A172 (cell line): ENCODE measurements around the gene CAPN12. TPM values are rescaled to one million over a fixed set of nuclear protein-coding genes. Genes with fewer than 3 reads are reported as not detected.

ENCODE experiments used
- DNase-seq: peaks from one replicate; pipeline ENCODE4 v3.0.0-alpha.2; 2015; ENCODE audit warnings: low spot score
- total RNA-seq: library from RNA; depleted of rRNA; stranded (reverse); fragments of >200 nt; shearing (Covaris generic); gene quantifications from 2 replicates; pipeline ENCODE4 v1.2.3, GENCODE V29; 2014

Gene CAPN12
- total RNA-seq, 1 experiment from 2014 or later: not detected

DNA sequence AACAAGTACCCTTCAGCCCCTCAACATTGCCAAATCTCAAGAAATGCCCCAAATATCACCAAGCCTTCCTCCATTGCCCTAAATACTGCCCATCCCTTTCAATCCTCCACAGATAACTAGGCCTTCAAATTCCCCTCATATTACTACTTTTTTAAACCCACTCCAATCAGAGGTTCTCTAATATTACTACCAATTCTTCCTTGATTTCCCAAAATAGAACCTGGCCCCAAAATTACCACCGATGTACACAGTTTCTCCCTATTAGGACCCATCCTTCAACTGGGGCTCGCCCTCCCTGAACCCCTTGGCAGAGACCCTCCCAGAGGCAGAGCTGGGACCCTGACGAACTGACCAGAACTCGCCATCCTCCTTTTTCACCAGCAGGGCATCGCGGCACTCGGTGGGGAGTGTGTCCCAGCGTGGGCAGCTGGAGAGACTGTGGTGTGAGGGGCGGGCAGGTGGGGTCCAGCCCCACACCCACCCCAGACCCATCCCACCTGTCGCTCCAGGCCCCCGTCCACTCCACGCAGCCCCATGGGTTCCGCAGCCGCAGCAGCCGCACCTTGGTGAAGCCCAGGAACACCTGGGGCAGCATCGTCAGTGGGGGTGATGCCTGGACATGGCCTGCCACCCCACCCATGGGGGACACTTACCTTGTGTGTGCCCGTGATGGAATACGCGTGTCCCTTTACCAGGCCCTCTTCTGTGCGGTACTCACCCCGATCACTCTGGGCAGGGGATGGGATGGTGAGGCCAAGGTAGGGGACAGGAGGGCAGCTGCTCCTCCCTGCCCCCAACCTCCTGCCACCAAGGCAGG lies 6.1 kb downstream of the CAPN12 start:
- no peak for DNase-seq

DNA sequence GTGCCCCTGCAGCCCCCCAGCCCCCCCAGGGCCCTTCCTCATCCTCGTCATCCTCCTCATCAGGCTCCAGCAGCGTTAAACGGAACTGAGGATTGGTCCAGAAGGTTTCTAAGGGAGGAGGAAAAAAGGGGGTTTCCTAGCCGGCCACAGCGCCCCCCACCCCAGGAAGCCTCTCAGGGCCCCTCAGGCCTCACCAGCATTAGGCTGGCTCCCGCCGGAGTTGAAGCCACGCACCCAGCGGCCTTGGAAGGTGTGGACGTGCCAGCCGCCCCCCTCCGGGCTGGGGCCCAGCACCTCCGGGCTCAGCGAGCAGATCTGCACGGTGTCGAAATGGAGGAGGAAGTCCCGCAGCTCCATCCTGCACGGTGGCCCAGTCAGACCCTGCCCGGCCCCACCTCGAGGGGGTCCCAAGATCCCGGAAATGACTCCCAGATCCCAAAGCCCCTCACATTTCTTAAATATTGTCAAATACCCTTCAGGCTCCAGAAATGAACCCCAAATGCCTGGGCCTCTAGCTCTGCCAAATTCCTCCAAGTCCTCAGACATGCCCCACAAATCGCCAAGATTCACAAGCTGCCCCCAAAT lies 6.9 kb downstream of the CAPN12 start:
- no peak for DNase-seq

DNA sequence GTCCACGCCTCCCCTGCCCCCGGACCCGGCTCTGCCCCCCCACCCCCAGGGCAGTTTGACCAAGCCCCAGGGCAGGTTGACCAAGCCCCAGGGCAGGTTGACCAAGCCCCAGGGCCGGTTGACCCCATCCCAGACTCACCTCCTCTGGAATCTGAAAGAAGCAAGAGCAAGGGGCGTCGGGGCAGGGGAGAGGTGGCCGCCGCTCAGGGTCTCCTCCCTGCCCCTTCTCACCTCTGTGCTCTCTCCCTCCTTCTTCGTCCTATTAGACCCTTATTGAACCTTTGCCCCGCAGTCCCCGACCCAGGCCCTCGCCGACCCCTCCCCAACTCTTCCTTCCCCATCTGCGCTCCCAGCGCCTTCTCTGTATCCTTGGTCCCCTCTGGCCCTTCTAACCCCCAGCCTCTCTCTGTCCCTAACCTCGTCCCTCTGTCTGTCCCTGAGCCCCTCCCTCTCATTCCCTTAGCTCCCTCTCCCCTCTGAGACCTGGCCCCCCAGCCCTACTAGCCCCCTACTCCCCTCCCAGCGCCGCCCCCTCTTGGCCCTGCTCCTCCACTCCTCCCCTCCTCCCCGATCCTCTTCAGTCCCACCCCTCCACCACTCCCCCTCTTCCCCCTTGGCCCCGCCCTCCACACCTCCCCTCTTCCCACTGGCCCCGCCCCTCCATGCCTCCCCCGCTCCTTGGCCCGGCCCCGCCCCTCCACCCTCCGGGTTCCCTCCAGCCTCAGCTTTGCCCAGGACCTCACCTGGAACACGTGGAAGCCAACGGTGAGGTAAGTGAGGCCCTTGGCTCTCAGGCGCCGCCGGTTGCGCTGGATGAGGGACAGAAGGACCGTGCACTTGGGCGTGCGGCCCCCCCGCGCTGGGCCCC lies 7.6 kb downstream of the CAPN12 start:
- no peak for DNase-seq

DNA sequence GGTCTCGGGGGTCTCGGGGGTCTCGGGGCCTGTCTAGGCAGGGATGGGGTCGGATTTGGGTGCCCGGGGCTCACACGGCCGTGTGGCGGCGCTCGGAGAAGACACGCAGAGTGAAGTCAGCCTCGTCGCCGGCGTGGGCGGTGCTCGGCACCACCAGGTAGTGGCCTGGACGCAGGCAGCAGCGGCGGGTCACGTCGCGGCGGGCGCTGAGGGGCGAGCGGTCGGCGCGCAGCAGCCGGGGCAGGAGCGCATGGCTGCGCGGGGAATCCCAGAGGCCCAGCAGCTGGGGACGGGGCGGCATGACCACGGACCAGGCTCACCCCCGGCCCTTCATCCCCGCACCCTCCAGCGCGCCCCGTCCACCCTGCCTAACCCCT lies 8.2 kb downstream of the CAPN12 start:
- DNase-seq: no peak

DNA sequence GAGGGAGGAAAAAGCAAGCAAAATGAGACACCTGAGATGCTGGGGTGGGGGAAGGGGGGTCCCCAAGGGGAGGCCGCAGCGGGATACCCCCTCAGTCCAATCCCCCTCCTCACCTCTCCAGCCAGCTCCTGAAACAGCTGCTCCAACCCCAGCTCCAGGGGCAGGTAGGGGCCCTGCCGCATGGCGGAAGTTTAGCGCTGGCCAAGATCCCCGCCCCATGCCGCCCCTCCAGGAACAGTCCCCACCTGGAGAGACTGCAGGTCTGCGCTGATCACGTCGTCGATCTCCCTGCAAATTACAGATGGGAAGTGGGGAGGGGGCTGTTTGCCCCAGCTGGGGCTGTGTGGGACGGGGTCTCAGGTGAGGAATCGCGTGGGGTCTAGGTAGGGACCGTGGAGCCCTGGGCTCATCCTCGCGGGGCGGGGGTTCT lies 9.0 kb downstream of the CAPN12 start:
- DNase-seq: no peak

DNA sequence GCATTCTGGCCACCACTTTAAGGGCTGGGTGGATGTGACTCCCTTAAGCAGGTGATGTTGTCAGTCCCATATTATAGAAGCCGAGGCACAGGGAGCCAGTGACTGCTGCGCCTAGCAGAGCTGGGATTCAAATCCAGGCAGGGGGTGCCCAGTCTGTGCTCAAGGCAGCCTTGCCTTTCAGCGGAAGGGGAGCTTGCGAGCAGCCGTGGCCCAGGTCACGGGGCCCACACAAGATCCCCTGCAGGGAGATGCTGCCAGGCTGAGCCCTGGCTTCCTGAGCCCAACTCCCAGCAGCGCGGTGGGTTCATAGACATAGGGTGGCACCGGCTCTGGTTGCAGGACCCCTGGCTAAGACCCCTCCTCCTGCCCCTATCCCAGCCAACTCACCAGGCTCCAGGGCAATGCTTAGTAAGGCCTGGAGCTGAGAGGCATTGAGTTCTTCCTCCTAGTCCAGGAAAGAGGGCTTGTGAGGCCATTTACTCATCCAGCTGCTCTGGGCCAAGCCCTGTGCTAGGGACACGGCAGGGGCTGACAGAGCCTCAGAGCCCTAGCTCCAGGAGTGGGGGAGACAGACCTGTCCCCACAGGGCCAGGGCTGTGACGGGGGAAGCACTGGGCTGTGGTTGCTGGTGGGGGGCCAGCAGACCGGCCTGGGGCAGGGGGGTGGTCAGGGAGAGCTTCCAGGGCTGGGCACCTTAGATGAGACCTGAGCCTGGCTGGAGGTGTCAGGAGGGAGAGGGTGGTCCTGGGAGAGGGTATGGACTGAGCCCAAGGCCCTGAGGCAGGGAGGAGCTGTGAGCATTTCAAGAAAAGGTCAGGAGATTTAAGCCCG lies 9.6 kb downstream of the CAPN12 start:
- DNase-seq: peak; percentile 74

DNA sequence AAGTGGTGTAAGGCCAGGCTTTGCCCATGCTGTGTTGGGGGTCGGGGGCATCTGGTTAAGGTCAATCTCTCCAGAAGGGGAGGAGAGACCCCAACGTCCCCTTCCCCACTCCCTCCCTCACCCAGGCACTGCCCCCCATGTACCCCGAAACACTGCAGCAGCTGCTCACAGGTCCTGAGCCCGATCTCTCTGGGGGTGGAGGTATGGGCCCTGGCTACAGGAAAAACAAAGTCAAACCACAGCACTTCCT lies 10.2 kb downstream of the CAPN12 start:
- no peak for DNase-seq

DNA sequence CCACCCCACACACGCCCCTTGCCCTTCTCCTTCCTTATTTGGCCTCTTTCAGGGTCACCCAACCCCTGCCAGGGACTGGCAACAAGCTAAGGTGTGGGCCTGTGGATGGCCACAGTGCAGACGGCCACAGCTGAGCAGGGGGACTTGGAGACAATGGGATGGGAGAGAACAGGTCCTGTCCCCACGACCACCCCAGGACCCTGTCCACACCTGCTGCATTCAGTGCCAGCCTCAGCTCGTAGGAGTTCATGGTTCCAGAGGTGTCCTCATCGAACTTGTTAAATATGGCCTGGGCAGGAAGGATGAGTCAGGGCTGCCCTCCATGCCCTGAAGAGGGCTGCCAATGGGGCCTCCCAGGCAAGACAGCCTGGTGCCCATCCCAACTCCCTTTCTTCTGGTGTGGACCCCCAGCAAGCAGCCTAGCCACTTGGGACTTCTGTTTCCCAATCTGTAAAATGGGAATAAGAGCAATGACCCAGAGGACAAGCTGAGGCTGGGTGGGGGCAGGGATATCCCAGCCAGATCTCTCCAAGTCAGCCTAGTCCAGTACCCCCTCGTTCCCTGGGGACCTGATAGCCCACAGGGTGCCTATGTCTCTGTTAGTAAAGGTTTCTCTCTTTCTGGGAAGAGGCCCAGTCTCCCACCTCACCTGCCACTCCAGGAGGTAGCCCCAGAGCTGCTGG lies 10.6 kb downstream of the CAPN12 start:
- peak; percentile 52 for DNase-seq

DNA sequence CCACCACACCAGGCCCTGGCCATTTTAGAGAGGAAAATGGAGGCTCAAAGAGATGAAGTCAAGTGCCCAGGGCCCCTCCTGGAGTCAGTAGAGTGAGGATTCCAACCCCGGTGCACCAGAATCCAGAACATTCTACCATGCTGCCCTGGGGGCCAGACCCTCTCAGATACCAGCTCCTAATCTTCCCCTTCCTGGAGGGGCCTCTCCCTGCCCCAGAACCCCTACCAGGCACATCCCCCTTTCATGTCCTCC lies 11.1 kb downstream of the CAPN12 start:
- no peak for DNase-seq

DNA sequence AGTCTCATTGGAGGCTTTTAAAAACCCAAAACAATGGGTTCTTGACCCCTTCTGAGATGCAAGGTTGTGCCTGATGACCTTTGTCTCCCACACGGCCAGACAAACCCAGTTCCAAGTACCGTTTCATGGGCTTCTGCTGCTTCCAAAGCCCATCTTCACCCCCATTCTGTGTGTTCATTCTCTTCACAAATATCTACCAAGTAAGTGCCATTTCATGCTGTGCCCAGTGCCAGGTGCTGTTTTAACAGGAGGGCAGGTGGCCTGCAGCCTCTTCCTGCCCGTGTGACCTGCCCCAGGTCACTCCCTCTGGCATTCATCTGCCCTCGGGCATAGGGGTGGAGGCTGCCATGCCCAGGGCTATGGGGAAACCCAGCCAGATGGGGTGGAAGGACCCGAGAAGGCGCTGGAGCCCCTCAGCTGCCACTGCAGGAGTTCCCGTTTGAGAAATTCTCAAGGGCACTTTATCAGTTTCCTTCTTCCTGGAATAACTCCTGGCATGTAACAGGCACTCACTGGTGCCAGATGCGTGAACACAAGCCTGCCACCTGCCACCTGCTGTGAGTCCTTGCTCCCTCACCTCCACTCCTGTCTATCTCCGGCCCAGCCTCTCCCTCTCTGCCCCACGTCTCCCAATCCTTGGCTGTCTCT lies 12.5 kb downstream of the CAPN12 start:
- no peak for DNase-seq

DNA sequence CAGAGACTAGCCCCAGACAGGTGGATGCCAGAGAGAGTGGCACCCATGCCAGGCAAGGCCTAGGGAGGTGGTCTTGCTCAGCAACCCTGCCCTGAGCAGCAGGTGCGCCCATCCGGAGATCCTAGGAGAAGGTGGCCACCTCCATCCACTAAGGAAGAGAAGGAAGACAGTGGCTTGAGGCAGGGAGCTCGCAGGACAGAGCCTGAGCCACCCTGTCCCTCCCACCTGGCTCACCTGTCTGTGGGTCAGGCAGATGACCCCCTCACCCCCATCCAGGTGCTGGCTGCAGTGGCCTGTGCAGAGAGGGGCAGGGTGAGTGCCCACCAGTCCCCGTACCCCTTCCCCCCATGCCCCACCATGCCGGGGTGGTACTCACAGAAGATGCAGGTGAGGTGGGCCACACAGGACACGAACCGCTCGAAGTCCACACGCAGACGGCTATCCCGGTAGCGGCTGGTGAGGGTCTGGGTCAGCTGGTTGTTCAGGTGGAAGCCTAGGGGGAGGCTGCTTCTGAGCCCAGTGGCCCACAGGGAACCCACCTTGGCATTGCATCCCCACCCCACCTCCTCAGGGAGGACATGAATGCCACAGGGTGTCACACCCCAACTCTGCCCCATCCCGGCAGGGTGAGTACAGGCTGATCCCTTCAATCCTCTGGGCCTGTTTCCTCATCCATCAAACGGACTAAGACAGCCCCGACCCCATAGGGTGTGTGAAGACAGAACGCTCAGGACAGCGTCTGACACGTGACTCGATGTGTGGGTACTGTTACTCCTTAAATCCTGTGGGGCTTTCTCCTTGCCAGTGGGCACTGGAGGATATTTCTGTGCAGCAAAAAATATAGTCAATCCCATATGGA lies 13.3 kb downstream of the CAPN12 start:
- DNase-seq: no peak

DNA sequence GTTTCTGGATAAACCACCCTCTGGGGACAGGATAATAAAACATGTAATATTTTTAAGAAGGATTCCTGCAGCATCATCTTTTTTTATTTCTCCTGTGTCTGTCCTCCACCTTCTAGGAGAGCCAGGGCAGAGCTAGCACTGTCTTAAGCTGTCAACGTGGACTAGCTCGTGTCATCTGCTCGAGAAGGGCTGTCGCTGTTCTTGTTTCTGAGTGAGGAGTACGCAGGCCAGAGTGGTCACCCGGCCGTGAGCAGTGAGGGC lies 13.9 kb downstream of the CAPN12 start:
- no peak for DNase-seq

DNA sequence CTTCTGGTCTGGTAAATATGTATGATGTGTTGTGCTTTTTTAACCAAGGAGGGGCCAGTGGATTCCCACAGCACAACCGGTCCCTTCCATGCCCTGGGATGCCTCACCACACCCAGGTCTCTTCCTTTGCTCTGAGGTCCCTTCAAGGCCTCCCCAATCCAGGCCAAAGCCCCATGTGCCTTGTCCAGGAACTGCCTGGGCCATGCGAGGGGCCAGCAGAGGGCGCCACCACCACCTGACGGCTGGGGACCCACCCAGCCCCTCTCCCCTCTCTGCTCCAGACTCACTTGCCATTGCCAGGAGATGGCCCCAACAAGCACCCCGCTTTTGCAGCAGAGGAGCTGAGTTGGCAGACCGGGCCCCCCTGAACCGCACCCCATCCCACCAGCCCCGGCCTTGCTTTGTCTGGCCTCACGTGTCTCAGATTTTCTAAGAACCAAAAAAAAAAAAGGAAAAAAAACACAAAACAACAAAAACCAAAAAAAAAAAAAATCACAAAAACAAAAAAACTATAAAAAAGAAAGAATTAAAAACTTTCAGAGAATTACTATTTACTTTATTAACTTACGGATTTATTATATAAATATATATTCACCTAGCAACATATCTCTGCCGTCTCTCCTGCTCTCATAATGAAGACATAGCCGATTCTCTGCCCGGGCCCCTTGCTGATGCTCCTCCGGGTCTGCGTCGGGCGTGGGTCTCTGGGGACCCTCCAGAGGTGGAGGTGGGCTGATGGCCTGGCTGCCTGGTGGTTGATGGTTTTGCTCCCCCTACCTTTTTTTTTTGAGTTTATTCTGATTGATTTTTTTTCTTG lies 14.4 kb downstream of the CAPN12 start:
- DNase-seq: peak; percentile 54

DNA sequence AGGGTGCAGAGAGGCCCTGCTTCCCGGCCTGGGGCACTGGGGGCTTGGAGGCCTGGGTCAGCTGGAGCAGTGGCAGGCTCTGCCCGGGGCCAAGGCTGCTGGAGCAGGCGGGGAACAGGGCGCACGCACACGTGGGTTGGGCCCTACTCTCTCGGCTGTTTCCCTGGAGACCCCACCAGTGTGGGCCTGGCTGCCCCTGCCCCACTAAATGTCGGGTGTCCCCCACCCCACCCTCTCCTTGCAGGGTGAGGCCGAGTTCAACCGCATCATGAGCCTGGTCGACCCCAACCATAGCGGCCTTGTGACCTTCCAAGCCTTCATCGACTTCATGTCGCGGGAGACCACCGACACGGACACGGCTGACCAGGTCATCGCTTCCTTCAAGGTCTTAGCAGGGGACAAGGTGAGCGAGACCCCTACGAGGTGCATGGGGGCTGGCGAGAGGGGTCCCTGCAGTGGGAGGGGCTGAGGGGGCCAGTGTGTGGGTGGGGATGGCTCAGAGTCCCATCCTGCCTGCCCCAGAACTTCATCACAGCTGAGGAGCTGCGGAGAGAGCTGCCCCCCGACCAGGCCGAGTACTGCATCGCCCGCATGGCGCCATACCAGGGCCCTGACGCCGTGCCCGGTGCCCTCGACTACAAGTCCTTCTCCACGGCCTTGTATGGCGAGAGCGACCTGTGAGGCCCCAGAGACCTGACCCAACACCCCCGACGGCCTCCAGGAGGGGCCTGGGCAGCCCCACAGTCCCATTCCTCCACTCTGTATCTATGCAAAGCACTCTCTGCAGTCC lies 15.3 kb downstream of the CAPN12 start:
- no peak for DNase-seq

DNA sequence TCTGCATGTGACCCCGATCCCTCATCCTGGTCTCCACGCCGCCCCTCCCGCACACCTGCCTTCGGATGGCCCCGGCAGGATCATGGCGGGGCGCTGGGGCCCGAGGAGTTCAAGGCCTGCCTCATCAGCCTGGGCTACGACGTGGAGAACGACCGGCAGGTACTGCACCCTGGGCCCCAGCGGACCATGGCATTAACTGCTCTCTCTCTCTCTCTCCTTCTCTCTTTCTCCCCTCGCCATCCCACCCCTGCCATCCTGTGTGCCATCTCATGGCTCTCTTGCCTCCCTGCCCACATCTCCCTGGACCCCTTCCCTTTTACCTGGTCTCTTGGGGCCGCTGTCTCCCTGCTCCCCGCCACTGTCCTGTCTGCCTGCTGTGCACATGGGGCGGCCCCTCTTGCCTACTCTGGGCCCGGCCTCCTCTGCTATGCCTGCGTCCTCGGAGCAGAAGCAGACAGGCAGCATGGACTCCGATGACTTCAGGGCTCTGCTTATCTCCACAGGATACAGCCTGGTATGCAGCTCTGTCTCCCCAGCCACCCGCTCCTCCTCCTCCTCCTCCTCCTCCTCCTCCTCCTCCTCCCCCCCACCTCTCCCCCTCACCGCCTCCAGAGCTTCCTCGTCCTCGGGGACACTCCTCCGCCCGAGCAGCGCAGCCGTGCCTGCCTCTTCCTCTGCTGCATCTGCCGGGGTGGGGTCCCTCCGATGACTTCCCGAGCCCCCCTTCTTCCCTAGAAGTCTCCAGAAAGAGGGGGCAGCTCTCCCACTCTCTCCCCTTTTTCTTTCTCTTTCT lies 16.2 kb downstream of the CAPN12 start:
- DNase-seq: peak; percentile 81

DNA sequence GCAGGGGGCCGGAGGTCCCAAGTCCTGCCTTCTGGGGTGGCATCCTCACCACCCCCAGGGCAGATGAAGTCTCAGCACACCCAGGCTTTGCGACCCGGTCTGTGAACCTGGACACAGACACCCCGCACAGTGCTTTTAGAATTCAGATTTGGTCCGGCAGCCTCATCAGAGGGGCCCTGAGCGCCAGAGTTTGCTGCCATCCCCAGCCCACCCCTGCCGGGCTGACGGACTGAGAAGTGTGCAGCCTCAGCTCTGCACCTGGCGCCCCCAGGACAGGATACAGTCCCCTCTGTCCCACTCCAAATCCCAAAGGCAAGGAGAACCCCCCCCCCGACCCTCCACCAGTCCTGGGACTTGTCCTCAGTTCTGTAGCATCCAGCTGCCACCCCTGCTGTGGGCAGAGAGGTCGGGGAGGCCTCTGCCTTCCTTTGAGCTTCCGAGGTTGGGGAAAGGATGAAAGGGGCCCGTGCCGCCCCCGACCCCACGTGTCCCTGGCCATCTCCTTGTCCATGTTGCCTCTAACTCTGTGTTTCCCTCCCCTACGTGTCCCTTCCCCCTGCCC lies 16.9 kb downstream of the CAPN12 start:
- no peak for DNase-seq

DNA sequence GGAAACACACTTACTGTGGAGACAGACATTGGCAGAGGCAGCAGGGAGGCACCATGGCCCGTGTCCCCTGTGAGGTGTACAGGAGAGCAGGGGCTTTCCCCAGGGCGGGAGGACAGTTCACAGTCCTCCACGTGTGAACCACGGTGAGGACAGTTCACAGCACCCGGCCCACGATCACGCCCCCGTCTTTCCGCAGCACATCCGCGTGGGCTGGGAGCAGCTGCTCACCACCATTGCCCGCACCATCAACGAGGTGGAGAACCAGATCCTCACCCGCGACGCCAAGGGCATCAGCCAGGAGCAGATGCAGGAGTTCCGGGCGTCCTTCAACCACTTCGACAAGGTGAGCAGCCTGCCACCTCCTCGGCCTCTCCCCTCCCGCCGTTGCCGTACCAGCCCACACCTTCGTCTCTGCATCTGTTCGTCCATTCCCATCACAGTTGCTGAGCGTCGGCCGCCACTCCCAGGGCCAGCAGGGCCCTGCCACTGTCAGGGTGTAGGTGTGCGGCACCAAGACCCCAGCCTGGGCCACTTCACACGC lies 17.4 kb downstream of the CAPN12 start:
- no peak for DNase-seq
